ENCODE data around the gene C18orf54. TPM values are rescaled to one million over a fixed set of nuclear protein-coding genes. Genes with fewer than 3 reads are reported as not detected.
"Not testable (repeated sequence)": the region's sequence is repeated elsewhere in the genome, so short reads cannot be mapped to it uniquely, and the experiment has no call there.

C18orf54 gene
- polyA plus RNA-seq (2011; rRNA removed) (1.1 and 2.2 TPM in 2 replicates), polyA minus RNA-seq (2011; rRNA and poly(A)+ RNA removed) (0.76 and 1.2 TPM in 2 replicates)

DNA sequence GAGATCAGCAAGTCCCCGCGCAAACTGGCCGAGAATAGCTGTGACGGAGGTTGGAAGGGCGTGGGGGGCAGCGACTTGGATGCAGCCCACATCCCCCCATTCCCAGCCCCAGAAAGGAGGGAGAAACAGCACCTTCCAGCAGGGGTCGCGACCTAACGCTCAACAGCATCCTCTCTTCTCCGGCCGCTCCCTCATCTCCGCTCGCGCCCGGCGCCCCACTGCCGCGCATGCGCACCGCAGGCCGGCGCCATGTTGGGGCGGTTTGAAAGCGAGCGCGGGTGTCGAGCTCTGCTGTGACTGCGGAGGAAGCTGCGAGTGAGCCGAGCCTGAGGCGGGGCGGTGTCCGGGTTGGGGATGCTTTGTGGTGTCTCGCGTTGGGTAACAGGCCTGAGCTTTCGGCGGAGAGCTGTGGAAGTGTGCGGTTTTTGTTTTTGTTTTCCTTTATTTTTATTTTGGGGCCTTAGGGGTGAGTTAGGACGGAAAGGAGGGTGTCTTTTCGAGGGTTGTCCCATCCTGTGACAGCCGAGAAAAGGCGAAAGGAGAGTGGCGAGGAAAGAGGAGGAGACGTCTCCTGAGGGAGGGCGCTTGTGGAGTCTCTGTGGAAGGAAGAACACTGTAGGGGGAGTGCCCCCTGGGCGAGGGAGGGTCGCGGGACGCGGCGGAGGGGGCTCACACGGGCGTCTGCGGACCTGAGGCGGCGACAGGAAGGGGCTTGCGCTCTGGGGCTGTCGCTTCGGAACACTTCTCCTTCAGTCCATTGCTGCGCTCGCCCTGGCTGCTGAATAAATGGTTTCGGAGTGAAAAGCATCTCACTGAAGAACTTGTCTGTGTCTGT, at the start of gene C18orf54, which contains the start of gene STARD6:
Gene C18orf54 (plus strand): TSS at position 247 of the 835 bp plus-strand sequence. CDS start 2,667 bp downstream, outside the sequence.
Gene STARD6 (minus strand): TSS at position 199 of the 835 bp plus-strand sequence. CDS start 3,285 bp downstream, outside the sequence.
- ChIA-PET CTCF (interaction anchor here (0.9 to 1.6 kb wide), 9 partner anchors 13 to 314 kb away, joined by 3 to 5 read pairs (median 3); no protein-coding TSS in a partner anchor), POLR2A (interaction anchor here (0.5 kb wide), 1 partner anchor 13 kb away, joined by 3 read pairs; no protein-coding TSS in a partner anchor)
- Histone ChIP-seq H3K36me3 (ENCODE audit: control insufficient read depth, insufficient read depth, low read length) (no peaks in the 10 kb centered on the region), H3K4me3 (ENCODE audit: low read depth, low read length) (peak within 1 kb of the TSS; percentile 80), H3K27me3 (ENCODE audit: control insufficient read depth, insufficient read depth, low read length) (no peaks in the 10 kb centered on the region)
- peak; percentile 52 for DNase-seq (ENCODE audit: low read depth)
- TF ChIP-seq, protein P1, sequence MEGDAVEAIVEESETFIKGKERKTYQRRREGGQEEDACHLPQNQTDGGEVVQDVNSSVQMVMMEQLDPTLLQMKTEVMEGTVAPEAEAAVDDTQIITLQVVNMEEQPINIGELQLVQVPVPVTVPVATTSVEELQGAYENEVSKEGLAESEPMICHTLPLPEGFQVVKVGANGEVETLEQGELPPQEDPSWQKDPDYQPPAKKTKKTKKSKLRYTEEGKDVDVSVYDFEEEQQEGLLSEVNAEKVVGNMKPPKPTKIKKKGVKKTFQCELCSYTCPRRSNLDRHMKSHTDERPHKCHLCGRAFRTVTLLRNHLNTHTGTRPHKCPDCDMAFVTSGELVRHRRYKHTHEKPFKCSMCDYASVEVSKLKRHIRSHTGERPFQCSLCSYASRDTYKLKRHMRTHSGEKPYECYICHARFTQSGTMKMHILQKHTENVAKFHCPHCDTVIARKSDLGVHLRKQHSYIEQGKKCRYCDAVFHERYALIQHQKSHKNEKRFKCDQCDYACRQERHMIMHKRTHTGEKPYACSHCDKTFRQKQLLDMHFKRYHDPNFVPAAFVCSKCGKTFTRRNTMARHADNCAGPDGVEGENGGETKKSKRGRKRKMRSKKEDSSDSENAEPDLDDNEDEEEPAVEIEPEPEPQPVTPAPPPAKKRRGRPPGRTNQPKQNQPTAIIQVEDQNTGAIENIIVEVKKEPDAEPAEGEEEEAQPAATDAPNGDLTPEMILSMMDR (IDR thresholded peaks at IDR 0.05; ENCODE audit: insufficient read depth, low read depth, low read length), result peak; percentile 53

- DNase-seq (ENCODE audit: low read depth); H3K4me3 ChIP-seq (ENCODE audit: low read depth, low read length); CTCF ChIA-PET; H3K27me3 ChIP-seq (ENCODE audit: control insufficient read depth, insufficient read depth, low read length); POLR2A ChIA-PET; H3K36me3 ChIP-seq (ENCODE audit: control insufficient read depth, insufficient read depth, low read length): not testable (repeated sequence)
These were observed 48.1 kb upstream of the C18orf54 start for GRCh38 chr18:54309564-54309963.

DNA sequence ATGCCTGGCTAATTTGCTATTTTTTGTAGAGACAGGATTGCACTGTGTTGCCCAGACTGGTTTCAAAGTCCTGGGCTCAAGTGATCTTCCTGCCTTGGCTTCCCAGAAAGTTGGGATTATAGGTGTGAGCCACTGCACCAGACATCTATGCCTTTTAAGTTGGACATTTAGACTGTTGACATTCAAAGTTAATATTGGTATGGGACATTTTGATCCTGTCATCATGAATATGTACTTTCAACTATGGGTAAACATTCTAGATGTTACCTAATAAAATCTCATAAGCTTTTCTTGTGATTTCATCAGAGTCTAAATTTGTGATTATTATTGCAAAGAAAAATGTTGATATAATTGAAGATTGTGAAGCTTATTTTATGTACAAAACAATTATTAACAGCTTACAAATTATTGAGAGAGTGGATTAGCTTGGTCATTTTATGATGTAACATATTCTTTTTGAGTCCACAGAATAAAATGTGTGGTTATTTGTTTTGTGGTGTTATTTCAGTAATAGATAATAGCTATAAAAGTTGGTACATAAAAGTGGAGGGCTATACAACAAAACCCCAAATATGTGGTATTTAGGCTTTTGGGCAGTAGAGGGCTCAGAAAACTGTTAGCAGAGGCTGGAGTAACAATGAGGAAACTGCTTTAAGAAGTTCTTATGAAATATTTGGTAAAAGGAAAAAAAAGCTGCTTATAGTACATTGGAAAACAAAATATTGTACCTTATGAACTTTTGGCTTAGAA, 41.5 kb upstream of the C18orf54 start:
- H3K36me3 ChIP-seq (ENCODE audit: control insufficient read depth, insufficient read depth, low read length), result no peaks in the 10 kb centered on the region
- H3K27me3 ChIP-seq (ENCODE audit: control insufficient read depth, insufficient read depth, low read length), result no peaks in the 10 kb centered on the region
- POLR2A ChIA-PET, result no interaction called here
- CTCF ChIA-PET, result interaction anchor here (1.9 kb wide), 1 partner anchor 18 kb away, joined by 8 read pairs; no protein-coding TSS in a partner anchor
- no peak for DNase-seq (ENCODE audit: low read depth)
- TF ChIP-seq, protein P1 (IDR thresholded peaks at IDR 0.05; ENCODE audit: insufficient read depth, low read depth, low read length), result no peak
- no peak overlapping the region for H3K4me3 ChIP-seq (ENCODE audit: low read depth, low read length)

- ChIA-PET CTCF (no interaction called here), POLR2A (no interaction called here)
- H3K27me3 ChIP-seq (ENCODE audit: control insufficient read depth, insufficient read depth, low read length), result no peaks in the 10 kb centered on the region
- no peak for DNase-seq (ENCODE audit: low read depth)
- no peaks in the 10 kb centered on the region for H3K36me3 ChIP-seq (ENCODE audit: control insufficient read depth, insufficient read depth, low read length)
- H3K4me3 ChIP-seq (ENCODE audit: low read depth, low read length), result no peak overlapping the region
- TF ChIP-seq, protein P1 (IDR thresholded peaks at IDR 0.05; ENCODE audit: insufficient read depth, low read depth, low read length), result no peak
These were observed 34.1 kb upstream of the C18orf54 start for GRCh38 chr18:54323561-54323960.

DNA sequence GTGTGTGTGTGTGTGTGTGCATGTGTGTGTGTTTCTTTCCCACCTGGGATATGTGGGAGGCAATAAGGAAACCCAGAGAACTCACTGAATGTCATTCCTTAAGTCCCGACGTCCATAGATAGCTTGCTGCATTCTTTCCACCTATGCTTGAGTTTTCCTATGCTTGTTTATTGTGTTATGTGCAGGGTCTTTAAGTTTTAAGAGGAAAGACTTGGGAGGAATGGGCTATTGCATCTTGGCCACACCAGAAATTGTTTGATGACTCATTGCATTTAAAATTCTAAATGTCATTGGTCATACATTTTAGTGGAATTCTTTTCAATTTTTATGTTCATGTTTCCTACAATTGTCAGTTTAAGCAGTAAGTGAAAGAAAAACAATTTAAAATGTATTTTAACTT, 33.7 kb upstream of the C18orf54 start:
- POLR2A ChIA-PET, result no interaction called here
- peak; percentile 6 for DNase-seq (ENCODE audit: low read depth)
- TF ChIP-seq, protein P1 (IDR thresholded peaks at IDR 0.05; ENCODE audit: insufficient read depth, low read depth, low read length), result no peak
- H3K4me3 ChIP-seq (ENCODE audit: low read depth, low read length), result no peak overlapping the region
- H3K27me3 ChIP-seq (ENCODE audit: control insufficient read depth, insufficient read depth, low read length), result no peaks in the 10 kb centered on the region
- CTCF ChIA-PET, result no interaction called here
- no peaks in the 10 kb centered on the region for H3K36me3 ChIP-seq (ENCODE audit: control insufficient read depth, insufficient read depth, low read length)

Data from BJ (cell line).